ENCODE data around the gene PDE4D.

Gene PDE4D

GRCh38 chr5:59768152-59769040, 125.1 kb downstream of the PDE4D start:
- Histone ChIP-seq H3K27me3 (ENCODE audit: insufficient read depth, poor library complexity, severe bottlenecking) (no peaks in the 10 kb centered on the region), H3K27ac (replicated peaks) (no peak overlapping the region)

GRCh38 chr5:59767681-59768151, 125.8 kb downstream of the PDE4D start:
- no peak overlapping the region for H3K27ac ChIP-seq (replicated peaks)
- TF ChIP-seq REST (IDR thresholded peaks at IDR 0.05; ENCODE audit: insufficient replicate concordance, low read depth) = no peak
- TF ChIP-seq GABPA (IDR thresholded peaks at IDR 0.05; ENCODE audit: low read depth) = no peak
- TF ChIP-seq SPI1 (IDR thresholded peaks at IDR 0.05; ENCODE audit: borderline replicate concordance, low read depth) = no peak
- TF ChIP-seq POLR2AphosphoS5 (IDR thresholded peaks at IDR 0.05; ENCODE audit: low read depth) = no peak
- no peak for TF ChIP-seq CTCF (IDR thresholded peaks at IDR 0.05; ENCODE audit: insufficient read depth, low read length)
- DNase-seq (ENCODE audit: low read depth in 1 of 2, low spot score in 1 of 2) = no peak
- H3K4me3 ChIP-seq (replicated peaks; ENCODE audit: insufficient read depth, low read length) = no peak overlapping the region
- H3K27me3 ChIP-seq (ENCODE audit: insufficient read depth, poor library complexity, severe bottlenecking) = no peaks in the 10 kb centered on the region

More at GRCh38 chr5:59768152-59769040, 125.1 kb downstream of the PDE4D start:
- no peak for DNase-seq (ENCODE audit: low read depth in 1 of 2, low spot score in 1 of 2)
- TF ChIP-seq CTCF (IDR thresholded peaks at IDR 0.05; ENCODE audit: insufficient read depth, low read length) = no peak
- TF ChIP-seq REST (IDR thresholded peaks at IDR 0.05; ENCODE audit: insufficient replicate concordance, low read depth) = no peak
- no peak for TF ChIP-seq POLR2AphosphoS5 (IDR thresholded peaks at IDR 0.05; ENCODE audit: low read depth)
- no peak for TF ChIP-seq GABPA (IDR thresholded peaks at IDR 0.05; ENCODE audit: low read depth)
- TF ChIP-seq SPI1 (IDR thresholded peaks at IDR 0.05; ENCODE audit: borderline replicate concordance, low read depth) = no peak
- no peak overlapping the region for H3K4me3 ChIP-seq (replicated peaks; ENCODE audit: insufficient read depth, low read length)

- Histone ChIP-seq H3K4me3 (replicated peaks; ENCODE audit: insufficient read depth, low read length) (no peak overlapping the region), H3K27ac (replicated peaks) (no peak overlapping the region), H3K27me3 (ENCODE audit: insufficient read depth, poor library complexity, severe bottlenecking) (no peaks in the 10 kb centered on the region)
- TF ChIP-seq CTCF (IDR thresholded peaks at IDR 0.05; ENCODE audit: insufficient read depth, low read length) (no peak), REST (IDR thresholded peaks at IDR 0.05; ENCODE audit: insufficient replicate concordance, low read depth) (no peak), SPI1 (IDR thresholded peaks at IDR 0.05; ENCODE audit: borderline replicate concordance, low read depth) (no peak), GABPA (IDR thresholded peaks at IDR 0.05; ENCODE audit: low read depth) (no peak), POLR2AphosphoS5 (IDR thresholded peaks at IDR 0.05; ENCODE audit: low read depth) (no peak)
- no peak for DNase-seq (ENCODE audit: low read depth in 1 of 2, low spot score in 1 of 2)
Observed at GRCh38 chr5:59767211-59767605, 126.3 kb downstream of the PDE4D start.
